Measurements from ENCODE around the gene CFB. TPM values are rescaled to one million over a fixed set of nuclear protein-coding genes. Genes with fewer than 3 reads are reported as not detected.

Gene CFB
- polyA plus RNA-seq, 1 donor (not counting 4 experiments of a cell fraction or from before 2014, with no cell fraction given) = 2.5 TPM

DNA sequence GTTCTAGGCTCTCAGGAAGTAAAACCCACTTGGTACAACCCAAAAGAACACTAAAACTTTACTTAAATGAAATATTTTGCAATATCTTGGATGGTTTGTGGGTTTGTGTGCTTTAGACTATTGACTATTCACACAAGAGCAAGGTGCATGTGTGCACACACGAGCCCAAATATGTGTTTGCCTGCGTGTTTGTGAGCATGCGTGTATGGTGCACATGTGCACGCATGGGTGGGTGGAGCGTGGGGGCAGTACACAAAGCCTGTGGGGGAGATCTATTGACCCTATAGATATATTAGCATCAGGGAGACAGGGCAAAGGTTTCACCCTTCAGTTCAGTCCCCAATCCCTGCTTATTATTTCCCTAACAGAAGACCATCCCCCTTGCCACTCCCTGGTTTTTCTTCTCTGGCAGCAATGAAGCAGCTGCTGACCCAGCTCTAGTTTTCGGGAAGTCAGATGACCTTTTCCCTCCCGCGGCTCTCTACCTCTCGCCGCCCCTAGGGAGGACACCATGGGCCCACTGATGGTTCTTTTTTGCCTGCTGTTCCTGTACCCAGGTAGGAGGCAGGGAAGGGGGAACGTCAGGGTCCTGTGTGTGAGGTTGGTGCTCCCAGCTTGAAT lies 18.5 kb upstream of the CFB start, which contains the start of gene C2:
TSS of gene C2 (plus strand) at position 476 of the 621 bp plus-strand sequence. CDS start at position 512, 36 bp downstream.
- H3K4me1 ChIP-seq (ENCODE audit: control insufficient read depth, extremely low read depth, insufficient read depth, low read length) = no peaks in the 10 kb centered on the region
- no peaks in the 10 kb centered on the region for H3K79me2 ChIP-seq (ENCODE audit: control insufficient read depth, insufficient read depth, low read length)
- H3K27ac ChIP-seq (ENCODE audit: control insufficient read depth, insufficient read depth, low read length) = no peak within 1 kb of the TSS
- H2AFZ ChIP-seq (ENCODE audit: control insufficient read depth, low read length) = no peak within 1 kb of the TSS
- no peak for DNase-seq (ENCODE audit: low read depth, low spot score)
- TF ChIP-seq, protein P1, sequence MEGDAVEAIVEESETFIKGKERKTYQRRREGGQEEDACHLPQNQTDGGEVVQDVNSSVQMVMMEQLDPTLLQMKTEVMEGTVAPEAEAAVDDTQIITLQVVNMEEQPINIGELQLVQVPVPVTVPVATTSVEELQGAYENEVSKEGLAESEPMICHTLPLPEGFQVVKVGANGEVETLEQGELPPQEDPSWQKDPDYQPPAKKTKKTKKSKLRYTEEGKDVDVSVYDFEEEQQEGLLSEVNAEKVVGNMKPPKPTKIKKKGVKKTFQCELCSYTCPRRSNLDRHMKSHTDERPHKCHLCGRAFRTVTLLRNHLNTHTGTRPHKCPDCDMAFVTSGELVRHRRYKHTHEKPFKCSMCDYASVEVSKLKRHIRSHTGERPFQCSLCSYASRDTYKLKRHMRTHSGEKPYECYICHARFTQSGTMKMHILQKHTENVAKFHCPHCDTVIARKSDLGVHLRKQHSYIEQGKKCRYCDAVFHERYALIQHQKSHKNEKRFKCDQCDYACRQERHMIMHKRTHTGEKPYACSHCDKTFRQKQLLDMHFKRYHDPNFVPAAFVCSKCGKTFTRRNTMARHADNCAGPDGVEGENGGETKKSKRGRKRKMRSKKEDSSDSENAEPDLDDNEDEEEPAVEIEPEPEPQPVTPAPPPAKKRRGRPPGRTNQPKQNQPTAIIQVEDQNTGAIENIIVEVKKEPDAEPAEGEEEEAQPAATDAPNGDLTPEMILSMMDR (optimal IDR thresholded peaks at IDR 0.05 in 1 of 3, IDR thresholded peaks at IDR 0.05 in 1 of 3, conservative IDR thresholded peaks at IDR 0.05 in 1 of 3; ENCODE audit: extremely low read depth in 1 of 3, insufficient read depth in 2 of 3, low read length in 3 of 3) = no peak
- TF ChIP-seq EZH2 (IDR thresholded peaks at IDR 0.05; ENCODE audit: low read length) = no peak
- no peak within 1 kb of the TSS for H3K4me3 ChIP-seq (ENCODE audit: control insufficient read depth in 2 of 3, extremely low read depth in 1 of 3, insufficient read depth in 2 of 3, low read depth in 1 of 3, low read length in 3 of 3)
- H3K4me2 ChIP-seq (ENCODE audit: control insufficient read depth, extremely low read depth, insufficient read depth, low read depth, low read length) = no peak within 1 kb of the TSS
- no peaks in the 10 kb centered on the region for H4K20me1 ChIP-seq (ENCODE audit: control insufficient read depth, extremely low read depth, insufficient read depth, low read length)
- no peaks in the 10 kb centered on the region for H3K9me1 ChIP-seq (ENCODE audit: control insufficient read depth, extremely low read depth, insufficient read depth, low read length)
- H3K9me3 ChIP-seq (ENCODE audit: control insufficient read depth, low read depth, low read length) = no peaks in the 10 kb centered on the region
- no peak for FAIRE-seq
- H3K27me3 ChIP-seq (ENCODE audit: control insufficient read depth, extremely low read depth, insufficient read depth, low read length) = peaks cover 7% of the 10 kb centered on the region
- H3K36me3 ChIP-seq (ENCODE audit: control insufficient read depth in 2 of 2, extremely low read depth in 1 of 2, insufficient read depth in 2 of 2, low read length in 2 of 2) = no peaks in the 10 kb centered on the region
- dilution Hi-C loops (cut with MboI; ENCODE audit: extremely low pct_ligation_motif_present, low sequenced_read_pairs) = no loop called here
- no peak within 1 kb of the TSS for H3K9ac ChIP-seq (ENCODE audit: control insufficient read depth, extremely low read depth, insufficient read depth, low read length)

DNA sequence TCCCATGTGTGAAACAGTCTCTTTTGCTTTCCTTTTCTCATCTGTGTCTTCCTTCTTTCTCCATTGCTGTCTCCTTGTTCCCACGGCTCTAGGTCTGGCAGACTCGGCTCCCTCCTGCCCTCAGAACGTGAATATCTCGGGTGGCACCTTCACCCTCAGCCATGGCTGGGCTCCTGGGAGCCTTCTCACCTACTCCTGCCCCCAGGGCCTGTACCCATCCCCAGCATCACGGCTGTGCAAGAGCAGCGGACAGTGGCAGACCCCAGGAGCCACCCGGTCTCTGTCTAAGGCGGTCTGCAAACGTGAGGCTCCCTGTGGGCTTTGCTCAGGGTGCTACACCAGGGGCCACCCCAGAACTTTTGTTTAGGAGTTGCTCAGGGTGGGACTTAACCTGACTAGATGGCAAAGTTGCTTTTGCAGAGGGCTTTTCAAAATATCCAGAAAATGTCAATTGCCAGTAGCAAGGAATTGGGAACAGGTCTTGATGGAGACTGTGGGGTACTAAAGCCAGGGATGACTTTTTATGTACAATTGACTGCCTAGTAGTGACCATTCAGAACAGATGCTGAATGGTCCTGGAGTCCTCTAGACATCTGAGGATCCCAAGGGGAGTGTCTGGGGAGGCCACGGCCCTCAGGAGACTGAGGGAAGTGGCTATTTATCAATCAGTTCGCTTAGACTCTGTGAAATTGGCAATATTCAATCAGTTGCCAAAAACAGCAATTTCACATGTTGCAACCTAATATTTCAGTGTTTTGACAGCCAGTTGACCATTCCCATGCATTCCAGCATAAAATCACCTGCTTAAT lies 17.8 kb upstream of the CFB start:
- H3K27me3 ChIP-seq (ENCODE audit: control insufficient read depth, extremely low read depth, insufficient read depth, low read length) = peaks cover 7% of the 10 kb centered on the region
- no peak overlapping the region for H3K4me2 ChIP-seq (ENCODE audit: control insufficient read depth, extremely low read depth, insufficient read depth, low read depth, low read length)
- dilution Hi-C loops (cut with MboI; ENCODE audit: extremely low pct_ligation_motif_present, low sequenced_read_pairs) = no loop called here
- FAIRE-seq = no peak
- H4K20me1 ChIP-seq (ENCODE audit: control insufficient read depth, extremely low read depth, insufficient read depth, low read length) = no peaks in the 10 kb centered on the region
- no peaks in the 10 kb centered on the region for H3K9me1 ChIP-seq (ENCODE audit: control insufficient read depth, extremely low read depth, insufficient read depth, low read length)
- H3K27ac ChIP-seq (ENCODE audit: control insufficient read depth, insufficient read depth, low read length) = no peak overlapping the region
- no peaks in the 10 kb centered on the region for H3K4me1 ChIP-seq (ENCODE audit: control insufficient read depth, extremely low read depth, insufficient read depth, low read length)
- H3K36me3 ChIP-seq (ENCODE audit: control insufficient read depth in 2 of 2, extremely low read depth in 1 of 2, insufficient read depth in 2 of 2, low read length in 2 of 2) = no peaks in the 10 kb centered on the region
- no peak for DNase-seq (ENCODE audit: low read depth, low spot score)
- H3K4me3 ChIP-seq (ENCODE audit: control insufficient read depth in 2 of 3, extremely low read depth in 1 of 3, insufficient read depth in 2 of 3, low read depth in 1 of 3, low read length in 3 of 3) = no peak overlapping the region
- H3K9me3 ChIP-seq (ENCODE audit: control insufficient read depth, low read depth, low read length) = no peaks in the 10 kb centered on the region
- TF ChIP-seq EZH2 (IDR thresholded peaks at IDR 0.05; ENCODE audit: low read length) = no peak
- TF ChIP-seq, protein P1 (optimal IDR thresholded peaks at IDR 0.05 in 1 of 3, IDR thresholded peaks at IDR 0.05 in 1 of 3, conservative IDR thresholded peaks at IDR 0.05 in 1 of 3; ENCODE audit: extremely low read depth in 1 of 3, insufficient read depth in 2 of 3, low read length in 3 of 3) = no peak
- H3K79me2 ChIP-seq (ENCODE audit: control insufficient read depth, insufficient read depth, low read length) = no peaks in the 10 kb centered on the region
- H2AFZ ChIP-seq (ENCODE audit: control insufficient read depth, low read length) = no peak overlapping the region
- no peak overlapping the region for H3K9ac ChIP-seq (ENCODE audit: control insufficient read depth, extremely low read depth, insufficient read depth, low read length)
